C4-2B (cell line): ENCODE measurements around the gene MCU.

ENCODE experiments used
- H3K27ac ChIP-seq: fragments of 450-650 bp; 2 replicates; pipeline ENCODE4 v1.5.1; 2017
- ZFX ChIP-seq: fragments of 450-650 bp; IDR thresholded peaks from 2 replicates; pipeline ENCODE4 v1.6.1; 2017
- TF ChIP-seq, protein P1 (sequence below): fragments of 450-650 bp; conservative IDR thresholded peaks from 2 replicates; pipeline ENCODE4 v1.5.1; 2017; ENCODE audit warnings: mild to moderate bottlenecking

MCU gene

GRCh38 chr10:72689660-72690059 lies 2.3 kb upstream of the MCU start:
- TF ChIP-seq ZFX: no peak
- TF ChIP-seq, protein P1, sequence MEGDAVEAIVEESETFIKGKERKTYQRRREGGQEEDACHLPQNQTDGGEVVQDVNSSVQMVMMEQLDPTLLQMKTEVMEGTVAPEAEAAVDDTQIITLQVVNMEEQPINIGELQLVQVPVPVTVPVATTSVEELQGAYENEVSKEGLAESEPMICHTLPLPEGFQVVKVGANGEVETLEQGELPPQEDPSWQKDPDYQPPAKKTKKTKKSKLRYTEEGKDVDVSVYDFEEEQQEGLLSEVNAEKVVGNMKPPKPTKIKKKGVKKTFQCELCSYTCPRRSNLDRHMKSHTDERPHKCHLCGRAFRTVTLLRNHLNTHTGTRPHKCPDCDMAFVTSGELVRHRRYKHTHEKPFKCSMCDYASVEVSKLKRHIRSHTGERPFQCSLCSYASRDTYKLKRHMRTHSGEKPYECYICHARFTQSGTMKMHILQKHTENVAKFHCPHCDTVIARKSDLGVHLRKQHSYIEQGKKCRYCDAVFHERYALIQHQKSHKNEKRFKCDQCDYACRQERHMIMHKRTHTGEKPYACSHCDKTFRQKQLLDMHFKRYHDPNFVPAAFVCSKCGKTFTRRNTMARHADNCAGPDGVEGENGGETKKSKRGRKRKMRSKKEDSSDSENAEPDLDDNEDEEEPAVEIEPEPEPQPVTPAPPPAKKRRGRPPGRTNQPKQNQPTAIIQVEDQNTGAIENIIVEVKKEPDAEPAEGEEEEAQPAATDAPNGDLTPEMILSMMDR: no peak
- no peak overlapping the region for H3K27ac ChIP-seq

- TF ChIP-seq, protein P1: no peak
- no peak for TF ChIP-seq ZFX
- H3K27ac ChIP-seq: no peak overlapping the region
Measured at GRCh38 chr10:72690071-72690755, 1.7 kb upstream of the MCU start.

GRCh38 chr10:72691470-72691862 lies 477 bp upstream of the MCU start:
- TF ChIP-seq, protein P1: no peak
- TF ChIP-seq ZFX: no peak
- H3K27ac ChIP-seq: no peak overlapping the region; the same call in 1 of the 2 replicates

DNA sequence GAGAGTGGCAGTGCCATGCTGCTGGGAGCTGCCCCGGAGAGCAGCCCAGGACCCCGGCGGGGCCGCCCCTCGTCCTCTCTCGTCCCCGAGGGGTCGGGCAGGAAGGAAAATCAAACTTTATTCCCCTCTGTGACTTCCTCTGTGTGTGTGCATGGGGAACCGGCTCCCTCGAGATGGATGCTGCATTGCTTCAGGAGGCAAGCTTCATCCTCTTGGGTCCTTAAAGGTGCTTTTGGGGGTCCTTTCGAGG lies 726 bp downstream of the MCU start:
- TF ChIP-seq ZFX: no peak
- TF ChIP-seq, protein P1: no peak
- peak overlapping the region; percentile 79 for H3K27ac ChIP-seq

- H3K27ac ChIP-seq: peak overlapping the region; percentile 79
- TF ChIP-seq, protein P1: no peak
Measured at GRCh38 chr10:72692994-72693781, 1.2 kb downstream of the MCU start.

DNA sequence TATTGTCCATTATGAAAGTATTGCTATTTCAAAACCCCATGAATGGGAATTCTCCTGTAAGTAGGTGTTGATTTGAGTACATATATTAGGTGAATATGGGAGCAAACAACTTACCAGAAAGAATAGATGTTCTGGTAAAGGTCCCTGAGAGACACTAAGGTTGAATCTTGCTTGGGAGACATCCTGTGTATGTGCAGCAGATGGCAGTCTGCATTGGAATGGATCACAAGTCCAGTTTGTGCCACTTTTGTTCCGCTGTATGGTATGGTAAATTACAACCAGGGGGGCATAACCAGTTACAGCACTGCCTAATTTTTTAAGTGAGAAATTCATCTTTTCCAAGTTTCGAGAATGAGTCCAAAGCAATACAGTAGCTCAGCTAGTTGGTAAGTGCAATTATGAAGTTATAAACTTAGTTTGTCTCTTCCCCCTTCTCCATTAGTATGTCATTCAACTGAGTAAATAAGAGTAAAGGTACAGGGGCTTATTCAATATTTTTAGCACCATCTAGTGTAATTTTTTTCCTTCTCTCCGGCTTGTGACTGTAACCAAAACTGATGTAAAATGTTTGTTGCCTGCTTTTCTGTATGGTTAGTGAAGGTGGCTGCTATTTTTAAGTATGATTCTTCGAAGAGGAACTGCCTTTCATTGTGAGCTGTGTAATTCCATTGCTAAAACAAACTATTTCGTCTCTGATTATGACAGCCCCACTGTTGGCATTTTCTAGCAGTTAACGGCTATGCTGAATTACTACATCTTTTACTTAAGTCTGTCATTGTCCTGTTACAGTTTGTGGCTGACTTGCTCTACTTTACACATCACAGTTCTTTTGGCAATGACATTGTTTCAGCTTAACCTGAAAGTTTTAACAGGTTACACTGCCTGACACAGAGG lies 2.8 kb downstream of the MCU start:
- no peak overlapping the region for H3K27ac ChIP-seq
- TF ChIP-seq, protein P1: peak; percentile 57
- no peak for TF ChIP-seq ZFX

DNA sequence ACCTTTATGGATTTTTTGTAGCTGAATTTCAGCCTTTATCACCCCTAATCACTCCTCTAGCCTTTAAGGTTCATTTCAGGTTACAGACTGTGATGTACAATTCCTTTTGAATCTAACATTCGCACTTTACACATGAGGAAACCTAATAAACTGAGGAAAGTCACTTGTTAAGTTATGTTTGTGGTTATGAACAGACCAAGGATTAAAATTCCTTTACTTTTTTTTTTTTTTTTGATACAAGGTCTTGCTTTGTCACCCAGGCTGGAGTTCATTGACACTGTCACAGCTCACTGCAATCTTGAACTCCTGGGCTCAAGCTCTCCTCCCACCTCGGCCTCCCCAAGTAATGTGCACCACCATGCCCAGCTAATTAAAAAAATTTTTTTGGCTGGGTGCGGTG lies 3.6 kb downstream of the MCU start:
- H3K27ac ChIP-seq: no peak overlapping the region
- TF ChIP-seq, protein P1: no peak
- no peak for TF ChIP-seq ZFX
